Amniotic stem cell (primary cell): ENCODE measurements around the gene FCHO1.
"Not testable (repeated sequence)": the region's sequence is repeated elsewhere in the genome, so short reads cannot be mapped to it uniquely, and the experiment has no call there.

Source experiments
- DNase-seq: peaks from one replicate; lab custom pipeline; 2025; lab: John Stamatoyannopoulos, UW

The FCHO1 gene

DNA sequence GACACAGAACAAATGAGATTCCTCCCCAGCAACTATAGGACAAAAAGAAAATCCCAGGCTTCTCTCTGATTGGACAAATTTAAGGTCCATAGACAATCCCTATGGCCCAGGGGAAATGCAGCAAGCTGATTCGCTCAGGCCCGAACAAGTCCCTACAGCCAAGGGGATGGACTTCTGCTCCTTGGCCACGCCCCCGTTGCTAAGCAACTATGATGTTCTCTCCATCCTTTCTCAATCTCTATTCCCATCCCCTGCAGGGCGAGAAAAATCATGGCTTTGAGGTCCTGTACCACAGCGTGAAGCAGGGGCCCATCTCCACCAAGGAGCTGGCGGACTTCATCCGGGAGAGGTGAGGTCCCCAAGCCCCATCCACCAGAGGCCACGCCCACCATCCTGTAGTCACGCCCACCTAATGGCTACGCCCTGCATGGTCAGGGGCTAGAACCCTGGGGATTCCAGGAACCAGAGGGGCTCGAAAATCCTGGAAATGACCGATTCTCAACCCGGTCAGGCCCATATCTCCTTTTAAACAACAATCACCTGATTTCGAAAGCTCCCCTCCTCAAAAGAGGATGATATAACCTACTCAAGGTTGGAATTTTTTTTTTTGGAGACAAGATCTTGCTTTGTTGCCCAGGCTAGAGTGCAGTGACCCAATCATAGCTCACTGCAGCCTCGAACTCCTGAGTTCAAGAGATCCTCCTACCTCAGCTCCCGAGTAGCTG is 11.4 kb downstream of the FCHO1 start:
- no peak for DNase-seq

DNA sequence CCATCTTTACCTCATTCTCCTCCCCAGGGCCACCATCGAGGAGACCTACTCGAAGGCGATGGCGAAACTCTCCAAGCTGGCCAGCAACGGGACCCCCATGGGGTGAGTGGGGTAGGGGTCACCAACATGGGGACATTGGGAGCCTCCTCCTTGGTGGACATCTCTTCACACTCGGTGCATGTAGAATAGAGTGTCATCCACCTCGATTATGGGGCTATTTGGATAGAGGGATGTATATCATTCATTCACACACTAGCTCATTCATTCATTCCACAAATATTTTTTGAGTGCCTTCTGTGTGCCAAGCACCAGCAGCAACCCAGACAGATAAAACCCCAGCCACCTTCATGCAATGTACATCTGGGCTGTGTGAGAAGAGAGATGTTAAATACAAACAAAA is 13.1 kb downstream of the FCHO1 start:
- DNase-seq = no peak

DNA sequence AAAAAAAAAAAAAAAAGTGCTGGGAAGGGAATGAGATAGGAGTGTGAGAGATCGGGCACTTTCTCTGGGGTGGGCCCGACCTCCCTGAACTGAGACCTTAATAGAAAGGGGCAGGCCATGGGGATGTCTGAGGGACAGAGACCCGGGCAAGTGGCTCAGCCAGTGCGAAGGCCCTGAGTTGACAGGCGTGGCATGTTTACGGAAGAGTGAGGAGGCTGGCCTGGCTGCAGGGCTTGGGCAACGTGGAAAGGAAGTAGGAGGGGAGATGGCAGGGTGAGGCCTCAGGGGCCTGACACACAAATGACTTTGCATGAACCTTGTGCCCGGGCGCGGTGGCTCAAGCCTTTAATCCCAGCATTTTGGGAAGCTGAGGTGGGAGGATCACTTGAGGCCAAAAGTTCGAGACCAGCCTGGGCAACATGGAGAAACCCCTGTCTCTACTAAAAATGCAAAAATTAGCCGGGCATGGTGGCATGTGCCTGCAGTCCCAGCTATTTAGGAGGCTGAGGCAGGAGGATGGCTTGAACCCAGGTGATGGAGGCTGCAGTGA is 13.9 kb downstream of the FCHO1 start:
- DNase-seq = no peak

DNA sequence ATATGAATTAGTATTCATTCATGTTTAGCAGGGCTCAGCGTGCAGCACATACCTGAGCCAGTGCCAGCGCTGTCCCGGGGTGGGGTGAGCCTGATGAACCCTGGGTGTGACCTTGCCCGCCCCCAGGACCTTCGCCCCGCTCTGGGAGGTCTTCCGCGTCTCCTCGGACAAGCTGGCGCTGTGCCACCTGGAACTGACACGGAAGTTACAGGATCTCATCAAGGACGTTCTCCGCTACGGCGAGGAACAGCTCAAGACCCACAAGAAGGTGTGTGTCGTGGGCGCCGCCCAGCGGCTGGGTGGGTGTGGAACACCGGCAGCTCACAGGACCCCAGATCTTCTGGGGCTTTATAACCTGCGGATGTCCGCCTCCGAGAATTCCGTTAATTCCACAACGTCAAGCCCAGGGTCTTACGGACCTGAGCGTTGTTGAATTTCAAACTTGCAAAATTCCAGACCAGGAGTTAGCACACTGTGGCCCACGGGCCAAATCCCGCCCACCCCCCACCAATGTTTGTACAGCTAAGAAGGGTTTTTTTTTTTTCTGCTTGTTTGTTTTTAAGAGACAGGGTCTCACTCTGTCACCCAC is 15.4 kb downstream of the FCHO1 start:
- DNase-seq = no peak

DNA sequence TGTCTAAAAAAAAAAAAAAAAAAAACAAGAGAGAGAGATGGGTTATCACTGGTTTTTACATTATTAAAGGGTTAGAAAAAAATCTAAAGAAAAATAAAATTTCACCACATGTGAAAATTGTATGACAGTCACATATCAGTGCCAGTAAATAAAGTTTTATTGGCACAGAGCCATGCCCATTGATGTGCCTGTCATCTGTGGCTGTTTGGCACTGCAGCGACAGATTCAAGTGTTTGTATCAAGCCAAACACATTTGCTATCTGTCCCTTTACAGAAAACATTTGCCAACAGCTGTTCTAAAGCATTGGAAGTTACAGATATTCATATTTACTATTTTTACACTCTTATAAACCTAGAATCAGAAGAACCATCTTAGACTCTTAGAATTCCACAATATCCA is 16.3 kb downstream of the FCHO1 start:
- DNase-seq = no peak

DNA sequence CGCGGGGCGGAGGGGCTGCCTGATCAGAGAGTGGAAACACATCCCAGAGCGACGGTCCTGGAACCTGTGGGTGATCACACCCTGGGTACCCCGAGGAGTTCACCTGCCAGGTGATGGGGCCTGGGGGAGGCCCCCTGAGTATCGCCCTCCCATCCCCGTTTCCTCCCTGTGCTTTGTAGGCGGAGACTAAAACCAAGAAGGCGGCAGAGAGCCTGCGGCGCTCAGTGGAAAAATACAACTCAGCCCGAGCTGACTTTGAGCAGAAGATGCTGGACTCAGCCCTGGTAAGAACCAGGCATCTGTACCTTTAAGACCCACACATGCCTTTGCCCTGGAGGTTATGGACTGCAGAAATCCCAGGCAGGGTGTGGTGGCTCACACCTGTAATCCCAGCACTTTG is 19.3 kb downstream of the FCHO1 start:
- DNase-seq = no peak

DNA sequence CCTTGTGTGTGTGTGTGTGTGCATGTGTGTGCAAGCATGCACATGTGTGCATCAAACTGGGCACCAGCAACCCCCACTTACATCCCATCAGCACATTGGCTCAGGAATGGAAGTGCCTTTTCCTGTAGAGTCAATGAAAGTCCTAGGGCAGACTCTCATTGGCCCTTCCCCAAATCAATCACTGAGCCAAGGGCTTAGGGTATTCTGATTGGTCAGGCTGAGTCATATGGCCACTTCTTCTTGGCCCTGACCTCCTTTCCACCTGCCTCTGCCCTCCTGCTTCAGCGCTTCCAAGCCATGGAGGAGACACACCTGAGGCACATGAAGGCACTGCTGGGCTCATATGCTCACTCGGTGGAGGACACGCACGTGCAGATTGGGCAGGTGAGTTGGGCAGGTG is 20.9 kb downstream of the FCHO1 start:
- no peak for DNase-seq

DNA sequence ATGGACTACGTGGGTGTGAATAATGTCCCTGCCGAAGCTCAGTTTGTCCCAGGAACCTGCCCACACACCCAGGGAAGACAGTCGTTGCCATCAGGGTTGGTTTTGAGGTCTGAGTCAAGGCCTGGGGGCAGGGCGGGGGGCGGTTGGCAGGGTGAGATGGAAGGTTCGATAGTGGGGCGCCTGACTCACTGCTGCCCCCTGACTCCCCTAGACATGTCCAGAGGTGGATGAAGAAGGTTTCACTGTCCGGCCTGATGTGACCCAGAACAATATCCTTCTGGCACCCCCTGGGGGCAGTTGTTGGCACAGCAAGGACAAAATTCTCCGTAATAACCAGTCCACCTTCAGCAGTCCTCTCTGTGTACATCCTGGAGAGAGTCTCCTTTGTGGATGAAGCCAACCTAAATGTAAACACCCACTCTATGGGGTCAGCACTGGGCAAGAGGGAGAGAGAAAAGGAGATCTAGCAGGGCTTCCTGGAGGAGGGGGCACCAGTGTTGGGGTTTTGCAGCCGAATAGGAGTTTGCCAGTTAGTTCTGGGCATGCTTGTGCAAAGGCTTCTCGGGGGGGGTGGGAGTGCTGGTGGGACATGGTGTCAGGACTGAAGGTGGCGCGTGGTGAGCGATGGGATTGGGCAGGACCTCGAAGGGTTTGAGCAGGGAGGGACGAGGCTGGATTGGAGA is 24.1 kb downstream of the FCHO1 start:
- DNase-seq = no peak

DNA sequence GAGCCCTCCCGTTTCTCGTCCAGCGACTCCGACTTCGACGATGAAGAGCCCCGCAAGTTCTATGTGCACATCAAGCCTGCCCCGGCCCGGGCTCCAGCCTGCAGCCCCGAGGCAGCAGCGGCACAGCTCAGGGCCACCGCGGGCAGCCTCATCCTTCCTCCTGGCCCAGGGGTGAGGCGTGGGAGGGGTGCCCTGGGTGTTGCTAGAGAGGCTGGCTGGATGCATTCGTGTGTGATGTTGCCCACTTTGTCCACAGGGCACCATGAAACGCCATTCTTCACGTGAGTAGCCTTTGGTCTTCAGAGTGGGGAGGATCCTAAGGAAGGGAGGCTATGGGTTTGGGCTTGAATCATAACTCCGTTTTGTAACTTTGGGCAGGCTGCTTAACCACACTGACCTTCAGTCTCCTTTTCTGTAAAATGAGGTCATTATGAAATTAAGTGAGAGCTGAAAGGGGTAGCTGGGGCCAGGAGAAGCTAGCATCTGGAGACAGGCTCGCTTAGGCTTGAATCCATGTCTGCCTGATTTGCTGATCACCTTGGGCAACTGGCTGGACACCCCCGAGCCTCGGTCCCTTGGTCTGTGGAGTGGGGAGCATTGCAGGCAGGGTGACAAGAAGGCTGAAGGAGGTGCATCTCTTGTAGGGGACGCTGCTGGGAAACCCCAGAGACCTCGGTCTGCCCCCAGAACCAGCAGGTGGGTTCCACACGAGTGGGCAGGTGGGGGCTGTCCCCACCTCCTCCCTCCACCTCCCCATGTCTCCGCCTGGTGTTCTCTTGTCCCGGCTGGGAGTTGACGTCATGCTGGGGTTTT is 24.9 kb downstream of the FCHO1 start:
- no peak for DNase-seq

DNA sequence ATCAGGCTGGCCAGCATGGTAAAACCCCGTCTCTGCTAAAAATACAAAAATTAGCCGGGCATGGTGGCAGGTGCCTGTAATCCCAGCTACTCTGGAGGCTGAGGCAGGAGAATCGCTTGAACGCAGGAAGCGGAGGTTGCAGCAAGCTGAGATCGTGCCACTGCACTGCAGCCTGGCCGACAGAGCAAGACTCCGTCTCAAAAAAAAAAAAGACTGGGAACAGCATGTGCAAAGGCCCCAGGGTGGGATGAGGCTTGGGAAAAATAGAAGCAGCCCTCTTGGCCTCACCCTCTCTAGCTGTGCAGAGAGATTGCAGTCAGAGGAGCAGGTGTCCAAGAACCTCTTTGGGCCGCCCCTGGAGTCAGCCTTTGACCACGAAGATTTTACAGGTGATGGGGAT is 26.6 kb downstream of the FCHO1 start:
- not testable (repeated sequence) for DNase-seq

DNA sequence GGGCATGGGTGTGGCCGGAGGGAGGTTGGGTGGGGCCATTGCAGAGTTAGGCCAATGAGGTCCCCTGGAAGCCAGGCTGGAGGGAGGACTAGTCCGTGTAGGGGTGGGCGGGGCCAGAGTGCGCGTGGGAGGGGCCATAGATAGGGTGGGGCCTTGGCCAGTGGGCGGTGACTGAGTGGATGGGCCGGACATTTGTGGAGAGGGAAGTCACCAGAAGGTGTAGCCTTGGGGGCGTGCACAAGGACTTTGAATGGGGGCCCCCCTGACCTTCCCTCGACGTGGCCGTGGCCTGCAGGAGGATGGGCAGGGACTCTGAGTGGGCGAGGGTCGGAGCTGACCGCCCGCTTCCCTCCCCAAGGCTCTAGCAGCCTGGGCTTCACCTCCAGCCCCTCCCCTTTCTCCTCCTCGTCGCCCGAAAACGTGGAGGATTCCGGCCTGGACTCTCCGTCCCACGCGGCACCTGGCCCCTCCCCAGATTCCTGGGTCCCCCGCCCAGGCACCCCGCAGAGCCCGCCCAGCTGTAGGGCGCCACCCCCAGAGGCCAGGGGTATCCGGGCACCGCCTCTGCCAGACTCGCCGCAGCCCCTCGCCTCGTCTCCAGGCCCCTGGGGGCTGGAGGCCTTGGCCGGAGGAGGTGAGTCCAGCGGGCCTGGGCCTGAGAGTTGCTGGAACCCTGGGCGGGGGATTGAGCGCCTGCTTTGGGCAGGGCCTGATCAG is 27.1 kb downstream of the FCHO1 start:
- DNase-seq = no peak

DNA sequence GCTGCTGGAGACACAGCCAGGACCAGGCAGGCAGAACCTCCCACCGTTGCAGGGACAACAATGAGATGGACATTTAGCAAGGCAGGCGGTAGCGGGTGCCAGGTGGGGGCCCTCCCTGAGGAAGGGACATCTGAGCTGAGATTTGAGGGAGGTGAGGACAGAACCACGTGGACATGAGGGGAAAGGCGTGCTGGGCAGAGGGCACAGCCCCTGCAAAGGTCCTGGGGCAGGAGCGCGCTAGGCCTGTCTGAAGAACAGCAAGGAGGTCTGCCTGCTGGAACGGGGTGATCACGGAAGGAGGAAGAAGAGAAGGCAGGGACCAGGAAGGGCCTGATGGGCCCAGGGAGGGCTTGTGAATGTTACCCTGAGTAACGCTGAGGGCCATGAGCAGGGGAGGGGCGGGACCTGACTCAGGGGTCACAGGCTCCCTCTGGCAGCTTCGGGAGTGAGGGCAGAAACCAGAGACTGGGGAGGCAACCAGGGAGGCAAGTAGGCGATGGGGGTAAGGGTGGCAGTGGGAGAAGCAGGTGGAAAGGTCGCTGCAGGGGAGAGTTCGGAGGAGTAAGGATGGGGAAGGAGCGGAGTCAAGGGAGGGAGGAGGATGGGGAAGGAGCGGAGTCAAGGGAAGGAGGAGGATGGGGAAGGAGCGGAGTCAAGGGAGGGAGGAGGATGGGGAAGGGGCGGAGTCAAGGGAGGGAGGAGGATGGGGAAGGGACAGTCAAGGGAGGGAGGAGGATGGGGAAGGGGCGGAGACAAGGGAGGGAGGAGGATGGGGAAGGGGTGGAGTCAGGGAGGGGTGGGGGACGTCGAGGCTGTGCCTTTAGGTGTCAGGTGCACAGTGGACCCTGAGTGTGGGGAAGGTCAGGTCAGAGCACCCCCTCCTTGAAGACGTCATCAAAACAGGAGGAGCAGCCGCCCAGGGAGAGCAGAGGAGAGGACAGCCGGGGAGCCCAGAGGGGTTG is 28.0 kb downstream of the FCHO1 start:
- no peak for DNase-seq

DNA sequence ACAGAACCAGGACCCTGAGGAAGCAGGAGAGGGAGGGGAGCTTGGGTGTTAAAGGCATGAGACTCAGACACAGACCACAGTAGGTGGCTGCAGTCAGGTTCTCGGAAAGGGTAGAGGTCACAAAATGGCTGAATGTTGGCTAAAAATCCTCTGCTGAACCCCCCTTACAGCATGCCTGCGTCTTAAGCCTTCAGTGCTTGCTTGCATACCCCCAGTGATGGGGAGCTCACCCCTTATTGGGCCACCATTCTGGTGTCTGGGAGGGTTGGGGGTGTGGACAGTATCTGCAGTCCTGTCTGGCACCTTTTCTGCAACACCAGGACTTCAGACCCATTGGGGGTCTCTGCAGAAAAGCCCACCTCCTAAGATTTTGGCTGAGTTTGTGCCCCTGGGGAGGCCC is 29.5 kb downstream of the FCHO1 start:
- no peak for DNase-seq

DNA sequence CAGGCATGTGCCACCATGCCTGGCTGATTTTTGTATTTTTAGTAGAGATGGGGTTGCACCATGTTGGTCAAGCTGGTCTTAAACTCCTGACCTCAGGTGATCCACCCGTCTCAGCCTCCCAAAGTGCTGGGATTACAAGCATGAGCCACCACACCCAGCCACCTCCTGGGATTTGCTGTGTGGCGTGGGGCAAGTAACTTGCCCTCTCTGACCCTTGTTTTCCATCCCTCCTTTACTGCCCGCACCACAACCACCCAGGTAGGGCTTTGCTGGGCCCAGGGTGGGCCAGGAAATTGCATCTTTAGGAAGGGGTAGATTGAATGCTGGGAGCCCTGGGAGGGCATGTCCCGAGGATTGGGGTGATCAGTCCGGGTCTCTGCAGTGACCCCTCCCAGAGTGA is 32.4 kb downstream of the FCHO1 start:
- DNase-seq = not testable (repeated sequence)

DNA sequence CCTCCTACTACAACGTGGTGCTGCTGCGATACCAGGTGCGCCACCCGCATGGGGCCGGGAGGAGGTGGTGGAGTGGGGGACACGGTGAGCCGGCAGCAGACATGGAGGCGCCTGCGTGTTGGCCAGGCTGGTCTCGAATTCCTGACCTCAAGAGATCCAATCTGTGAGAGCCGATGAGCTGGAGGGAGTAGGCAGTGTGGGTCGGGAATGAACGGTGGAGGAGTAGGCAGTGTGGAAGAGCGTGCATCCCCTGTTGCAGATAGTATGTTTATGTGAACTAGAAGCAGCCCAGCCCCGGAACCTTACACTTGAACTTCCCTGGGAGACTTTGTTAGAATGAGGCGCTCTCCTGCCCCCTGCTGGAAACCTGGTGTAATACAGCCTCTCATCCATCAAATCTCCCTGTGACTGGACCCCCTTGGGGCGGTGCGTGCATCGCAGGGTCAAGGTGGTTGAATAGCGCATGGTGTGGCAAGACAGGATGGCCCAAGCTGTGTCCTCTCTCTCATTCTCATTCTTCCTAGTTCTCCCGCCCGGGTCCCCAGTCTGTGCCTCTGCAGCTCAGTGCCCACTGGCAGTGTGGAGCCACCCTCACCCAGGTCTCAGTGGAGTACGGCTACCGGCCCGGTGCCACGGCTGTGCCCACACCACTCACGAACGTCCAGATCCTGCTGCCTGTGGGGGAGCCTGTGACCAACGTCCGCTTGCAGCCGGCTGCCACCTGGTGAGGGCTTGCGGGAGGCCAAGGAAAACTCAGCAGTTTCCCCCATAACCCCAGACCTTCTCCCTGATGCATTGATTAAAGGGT is 33.1 kb downstream of the FCHO1 start:
- DNase-seq = no peak

DNA sequence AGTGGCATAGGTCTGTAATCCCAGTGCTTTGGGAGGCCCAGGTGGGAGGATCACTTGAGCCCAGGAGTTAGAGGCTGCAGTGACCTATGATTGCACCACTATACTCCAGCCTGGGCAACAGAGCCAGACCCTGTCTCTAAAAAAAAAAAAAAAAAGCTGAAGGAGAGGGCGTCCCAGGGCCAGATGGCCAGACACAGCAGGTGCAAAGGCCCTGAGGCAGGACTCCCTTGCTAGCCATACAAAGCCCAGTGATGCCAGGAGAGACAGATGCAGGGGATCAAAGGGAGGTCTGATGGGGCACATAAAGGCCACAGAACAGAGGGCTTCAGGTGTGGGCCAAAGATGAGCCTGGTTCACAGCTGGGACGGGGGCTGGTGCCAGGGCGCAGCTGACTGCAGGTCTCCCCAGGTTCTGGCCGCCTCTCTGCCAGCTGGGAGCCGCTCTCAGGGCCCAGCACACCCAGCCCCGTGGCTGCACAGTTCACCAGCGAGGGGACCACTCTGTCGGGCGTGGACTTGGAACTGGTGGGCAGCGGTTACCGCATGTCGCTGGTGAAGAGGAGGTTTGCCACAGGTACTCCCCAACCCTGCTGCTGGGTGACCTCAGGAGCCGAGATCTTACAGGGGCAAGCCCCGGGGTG is 36.1 kb downstream of the FCHO1 start:
- no peak for DNase-seq

DNA sequence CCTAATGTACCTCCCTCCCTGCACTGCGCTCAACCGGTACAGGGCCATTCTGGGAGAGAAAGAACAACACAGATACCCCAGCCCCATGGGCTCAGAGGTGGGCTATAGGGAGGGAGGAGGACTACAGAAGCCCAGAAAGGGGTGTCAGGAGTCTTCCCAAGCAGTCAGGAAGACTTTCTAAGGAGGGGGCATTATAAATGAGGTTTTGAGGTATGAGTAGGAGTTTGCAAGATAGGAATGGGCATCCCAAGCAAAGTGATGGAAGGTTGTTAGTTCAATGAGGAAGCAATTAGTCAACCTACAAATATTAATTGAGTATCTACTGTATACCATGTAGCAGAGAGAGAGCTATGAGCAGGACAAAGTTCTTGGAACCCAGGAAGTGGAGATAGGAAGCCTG is 37.4 kb downstream of the FCHO1 start:
- DNase-seq = no peak

DNA sequence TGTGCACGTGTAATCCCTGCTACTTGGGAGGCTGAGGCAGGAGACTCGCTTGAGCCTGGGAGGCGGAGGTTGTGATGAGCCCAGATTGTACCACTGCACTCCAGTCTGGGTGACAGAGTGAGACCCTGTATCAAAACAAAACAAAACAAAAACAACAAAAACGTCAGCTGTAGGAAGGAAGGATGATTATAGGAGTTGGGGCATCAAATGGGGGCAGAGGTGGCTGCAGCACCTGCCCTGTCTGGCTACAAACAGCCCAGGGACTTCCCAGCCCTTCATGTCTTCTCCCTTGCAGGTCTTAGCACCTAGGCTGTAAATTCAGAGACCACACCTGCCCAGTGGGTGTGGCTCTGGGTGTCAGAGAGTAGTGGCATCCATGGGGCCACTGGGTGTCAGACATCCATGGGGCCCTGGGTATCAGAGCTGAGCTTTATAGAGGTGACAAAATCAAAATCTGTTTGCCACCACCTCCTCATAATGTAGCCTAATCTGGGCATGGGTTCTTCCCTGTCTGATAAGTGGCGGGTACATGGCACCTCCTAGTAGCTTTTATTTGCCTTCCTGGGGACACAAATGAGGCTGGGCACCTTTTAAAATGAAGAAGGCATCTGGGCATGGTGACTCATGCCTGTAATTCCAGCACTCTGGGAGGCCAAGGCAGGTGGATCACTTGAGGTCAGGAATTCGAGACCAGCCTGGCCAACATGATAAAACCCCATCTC is 38.9 kb downstream of the FCHO1 start:
- DNase-seq = no peak

DNA sequence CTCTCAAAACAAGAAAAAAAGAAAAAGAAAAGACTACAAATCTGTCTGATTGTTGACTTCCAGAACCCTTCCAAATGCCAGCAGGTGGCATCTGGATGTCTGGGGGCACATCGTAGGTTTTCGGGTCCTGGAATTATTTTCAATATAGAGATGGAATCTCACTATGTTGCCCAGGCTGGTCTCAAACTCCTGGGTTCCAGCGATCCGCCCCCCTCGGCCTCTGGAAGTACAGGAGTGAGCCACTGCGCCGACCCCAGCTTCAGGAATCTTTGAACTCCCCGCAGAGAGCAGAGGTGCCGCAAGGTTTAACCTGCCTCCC is 43.1 kb downstream of the FCHO1 start:
- no peak for DNase-seq
